Cardiac fibroblast (primary cell): Measurements from ENCODE around the gene GALNT14.

ENCODE experiments used
- DNase-seq, 2 donors: peaks; one replicate each; pipeline versions ENCODE4 v3.0.0 to v3.0.0-alpha.2; 2010; ENCODE audit warnings: low read depth in 2 of 2
- H3K4me3 ChIP-seq, 2 donors: replicated peaks in 1 of 2; 1 replicate in 1 of 2; 2 replicates in 1 of 2; pipeline ENCODE4 v1.5.1; 2011; ENCODE audit warnings: low read depth in 2 of 2, low read length in 2 of 2, mild to moderate bottlenecking in 2 of 2, moderate library complexity in 1 of 2
- TF ChIP-seq, protein P1 (sequence below): IDR thresholded peaks from one replicate; pipeline ENCODE4 v1.5.1; 2011; ENCODE audit warnings: low read depth, mild to moderate bottlenecking, low read length, inconsistent platforms

GALNT14 gene

DNA sequence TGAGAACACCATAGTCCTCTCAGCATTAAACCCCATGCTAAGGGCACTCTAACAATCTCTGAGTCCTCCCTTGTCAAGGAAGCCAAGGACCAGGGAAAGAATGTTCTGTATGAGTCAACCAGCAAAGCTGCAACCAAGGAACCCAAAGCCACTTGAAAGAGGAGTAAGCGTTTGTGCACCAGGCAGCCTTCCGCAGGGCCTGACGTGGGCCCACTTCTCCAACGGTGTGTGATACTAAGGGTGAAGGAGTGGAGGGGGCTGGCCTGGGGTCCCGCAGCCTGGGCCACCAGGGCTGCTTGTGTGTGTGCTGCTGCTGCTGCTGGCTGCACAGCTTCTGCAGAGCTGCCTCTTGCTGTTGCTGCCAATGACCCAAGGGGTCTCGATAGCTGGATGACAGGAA is 30.1 kb upstream of the GALNT14 start:
- H3K4me3 ChIP-seq = no peak overlapping the region
- TF ChIP-seq, protein P1, sequence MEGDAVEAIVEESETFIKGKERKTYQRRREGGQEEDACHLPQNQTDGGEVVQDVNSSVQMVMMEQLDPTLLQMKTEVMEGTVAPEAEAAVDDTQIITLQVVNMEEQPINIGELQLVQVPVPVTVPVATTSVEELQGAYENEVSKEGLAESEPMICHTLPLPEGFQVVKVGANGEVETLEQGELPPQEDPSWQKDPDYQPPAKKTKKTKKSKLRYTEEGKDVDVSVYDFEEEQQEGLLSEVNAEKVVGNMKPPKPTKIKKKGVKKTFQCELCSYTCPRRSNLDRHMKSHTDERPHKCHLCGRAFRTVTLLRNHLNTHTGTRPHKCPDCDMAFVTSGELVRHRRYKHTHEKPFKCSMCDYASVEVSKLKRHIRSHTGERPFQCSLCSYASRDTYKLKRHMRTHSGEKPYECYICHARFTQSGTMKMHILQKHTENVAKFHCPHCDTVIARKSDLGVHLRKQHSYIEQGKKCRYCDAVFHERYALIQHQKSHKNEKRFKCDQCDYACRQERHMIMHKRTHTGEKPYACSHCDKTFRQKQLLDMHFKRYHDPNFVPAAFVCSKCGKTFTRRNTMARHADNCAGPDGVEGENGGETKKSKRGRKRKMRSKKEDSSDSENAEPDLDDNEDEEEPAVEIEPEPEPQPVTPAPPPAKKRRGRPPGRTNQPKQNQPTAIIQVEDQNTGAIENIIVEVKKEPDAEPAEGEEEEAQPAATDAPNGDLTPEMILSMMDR = no peak
- DNase-seq = peak in 1 of 2 donors; percentile 3

DNA sequence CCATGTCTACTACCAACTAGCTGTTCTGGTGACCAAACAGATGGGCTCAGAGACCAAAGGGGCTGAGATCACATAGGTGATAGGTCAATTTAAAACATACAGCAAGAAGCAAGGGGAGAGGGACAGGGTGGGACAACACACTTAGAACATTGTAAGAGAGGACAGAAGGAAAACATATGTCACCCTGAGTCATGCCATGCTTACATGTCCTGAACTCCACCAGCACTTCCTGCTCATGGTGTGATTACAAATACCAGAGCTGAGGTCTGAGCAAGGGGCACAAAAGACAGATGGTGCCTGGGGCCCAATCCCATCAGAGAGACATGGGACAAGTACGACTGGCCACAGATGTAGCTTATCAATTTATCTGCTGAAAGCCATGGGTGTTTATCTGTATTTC is 28.7 kb upstream of the GALNT14 start:
- TF ChIP-seq, protein P1 = no peak
- no peak for DNase-seq
- no peak overlapping the region for H3K4me3 ChIP-seq

DNA sequence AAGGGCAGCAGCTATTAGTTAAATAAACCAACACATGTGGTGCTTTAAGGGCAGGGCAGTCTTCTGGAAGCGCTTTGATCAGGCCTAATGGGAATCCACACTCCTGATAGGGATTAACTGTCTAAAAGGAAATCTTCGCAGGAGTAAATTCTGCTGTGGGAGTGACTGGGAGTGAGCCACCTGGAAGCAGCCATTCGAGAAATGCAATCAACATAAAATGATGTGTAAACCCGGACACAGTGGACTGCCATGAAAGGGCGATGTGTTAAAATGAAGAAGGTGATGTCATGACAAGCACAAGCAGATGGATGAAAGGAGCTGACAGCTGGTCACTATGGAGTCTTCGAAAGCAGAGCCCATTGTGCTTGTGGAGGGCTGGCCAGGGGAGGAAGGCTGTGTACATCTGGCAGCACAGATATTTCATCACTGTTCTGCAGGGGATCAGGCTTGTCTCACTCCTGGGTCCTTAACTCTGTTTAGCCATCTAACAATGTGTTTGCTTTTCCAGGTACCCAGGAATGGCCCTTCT is 24.8 kb upstream of the GALNT14 start:
- H3K4me3 ChIP-seq = no peak overlapping the region

DNA sequence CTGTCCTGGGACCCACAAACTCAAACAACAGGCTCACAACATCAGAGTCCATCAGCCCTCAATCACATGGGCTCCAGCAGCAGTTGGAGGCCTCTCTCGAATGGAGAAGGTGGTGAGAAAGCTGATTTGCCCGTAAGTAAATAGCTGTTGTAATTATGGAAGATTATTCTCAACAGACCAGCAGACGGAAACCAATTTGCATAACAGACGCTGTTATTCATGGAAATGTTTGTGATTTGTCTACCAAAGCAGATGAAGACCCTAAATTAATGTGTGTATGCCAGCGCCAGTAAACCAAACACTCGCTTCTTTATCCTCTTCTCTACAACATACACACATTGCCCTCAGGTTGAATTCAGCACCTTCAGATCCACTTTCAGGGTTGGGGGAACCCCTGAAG is 23.4 kb upstream of the GALNT14 start:
- TF ChIP-seq, protein P1 = no peak
- no peak overlapping the region for H3K4me3 ChIP-seq
- DNase-seq = no peak

More for the DNA sequence above, 24.8 kb upstream of the GALNT14 start:
- TF ChIP-seq, protein P1 = no peak
- no peak for DNase-seq

DNA sequence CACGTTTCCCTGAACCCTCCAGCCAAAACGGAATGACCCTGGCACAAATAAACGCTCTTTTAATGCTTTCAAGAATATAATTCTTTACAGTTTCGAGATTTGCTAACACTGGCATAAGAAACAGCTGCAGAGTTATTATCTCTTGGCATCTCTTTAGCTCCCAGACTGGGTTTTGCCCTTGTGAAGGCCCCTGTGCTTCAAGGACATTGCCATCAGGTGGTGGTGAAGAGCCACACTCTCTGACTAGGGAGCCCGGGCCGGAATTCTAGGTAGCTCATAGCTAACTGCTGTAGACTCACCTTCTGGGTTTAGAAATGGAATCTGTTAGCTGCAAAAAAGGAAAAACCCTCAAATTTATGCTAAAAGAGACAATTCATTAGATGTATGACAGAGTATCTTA is 13.3 kb upstream of the GALNT14 start:
- H3K4me3 ChIP-seq = no peak overlapping the region
- TF ChIP-seq, protein P1 = no peak
- no peak for DNase-seq

DNA sequence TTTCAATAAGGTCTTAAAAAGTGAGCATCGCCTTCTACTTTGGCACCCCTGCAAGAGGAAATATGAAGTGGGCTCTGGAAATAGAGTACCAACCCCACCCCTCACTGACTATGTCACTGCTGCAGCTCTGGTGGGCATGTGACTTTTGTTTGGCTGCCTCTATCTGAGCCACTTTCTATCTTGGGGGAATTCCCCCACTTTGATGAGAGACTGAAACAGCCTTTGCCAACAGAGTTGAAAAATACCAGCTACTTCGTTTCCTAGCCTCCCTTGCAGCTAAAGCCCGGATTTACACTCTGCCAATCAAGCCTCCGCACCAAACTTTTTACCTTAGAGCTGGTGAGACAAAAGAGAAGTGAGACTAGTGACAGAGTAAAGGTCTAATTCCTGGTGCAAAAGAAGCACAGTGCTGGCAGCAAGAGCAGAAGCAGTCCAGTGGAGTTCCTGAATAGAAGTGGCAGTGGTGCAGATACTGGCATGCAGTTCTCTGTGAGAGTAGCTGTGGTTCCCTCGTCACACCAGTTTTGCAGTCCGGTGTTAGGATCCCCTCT is 12.0 kb upstream of the GALNT14 start:
- DNase-seq = no peak
- H3K4me3 ChIP-seq = no peak overlapping the region
- TF ChIP-seq, protein P1 = no peak

DNA sequence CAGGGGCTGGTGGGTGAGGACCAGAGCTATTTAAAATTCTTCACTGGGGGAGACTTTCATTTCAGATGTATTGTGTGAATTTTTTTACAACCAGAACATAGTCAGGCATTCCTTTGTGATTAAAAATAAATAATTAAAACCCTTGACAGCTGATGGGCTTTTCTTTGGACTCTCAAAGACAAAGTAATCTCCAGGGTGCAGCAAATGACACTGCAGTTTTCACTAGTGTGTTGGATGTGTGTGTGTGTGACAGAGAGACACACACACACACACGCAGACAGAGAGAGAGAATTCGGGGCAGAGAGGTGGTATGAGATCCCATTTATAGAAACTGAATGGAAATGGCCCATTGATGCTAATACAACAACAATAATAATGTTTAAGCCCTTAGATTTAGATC is 10.3 kb upstream of the GALNT14 start:
- TF ChIP-seq, protein P1 = no peak
- H3K4me3 ChIP-seq = no peak overlapping the region
- DNase-seq = no peak
